Putamen (tissue), 1 donor: ENCODE data around the gene NCOA5.

Source experiments
- DNase-seq: peaks from one replicate; pipeline ENCODE4 v3.0.0-alpha.2; 2016; ENCODE audit warnings: low spot score

The NCOA5 gene

GRCh38 chr20:46014517-46015396, 75.0 kb downstream of the NCOA5 start:
- DNase-seq, result no peak

- no peak for DNase-seq
Measured at GRCh38 chr20:46013829-46014516, 75.8 kb downstream of the NCOA5 start.

GRCh38 chr20:46013322-46013828, 76.4 kb downstream of the NCOA5 start:
- DNase-seq, result no peak

- DNase-seq, result no peak
Measured at GRCh38 chr20:46012921-46013320, 76.8 kb downstream of the NCOA5 start.

- DNase-seq, result no peak
Measured at GRCh38 chr20:46011631-46012482, 77.9 kb downstream of the NCOA5 start.
